CD8-positive, alpha-beta memory T cell (primary cell): ENCODE measurements around the gene CNPPD1. TPM values are rescaled to one million over a fixed set of nuclear protein-coding genes. Genes with fewer than 3 reads are reported as not detected.
A peak's percentile ranks its signal among the peaks of the same experiment; 100 is the strongest.
"Not testable (repeated sequence)": the region's sequence is repeated elsewhere in the genome, so short reads cannot be mapped to it uniquely, and the experiment has no call there.

Source experiments
- CTCF ChIA-PET: fragments of 350-600 bp; sonication (Branson Sonifier 250); formaldehyde crosslinking; loops from one replicate; lab custom pipeline; 2021; ENCODE audit warnings: antibody characterized with exemption; lab: Charles Lee
- POLR2A ChIA-PET: fragments of 350-600 bp; sonication (Branson Sonifier 250); formaldehyde crosslinking; loops from one replicate; lab custom pipeline; 2021; ENCODE audit warnings: antibody characterized with exemption; lab: Charles Lee
- DNase-seq, 5 donors: peaks; one replicate each; pipeline versions ENCODE4 v3.0.0 to v3.0.0-alpha.2; 2020 to 2022; ENCODE audit warnings: mixed read lengths in 1 of 5
- H3K27ac ChIP-seq: one replicate; pipeline ENCODE4 v1.7.0; 2013; ENCODE audit warnings: low read depth, mild to moderate bottlenecking, low read length, moderate library complexity
- H3K27me3 ChIP-seq: 2 replicates; pipeline ENCODE4 v1.7.0; 2013; ENCODE audit warnings: low read length, mild to moderate bottlenecking; ENCODE audit not compliant: insufficient read depth, poor library complexity, severe bottlenecking
- H3K36me3 ChIP-seq: 2 replicates; pipeline ENCODE4 v1.7.0; 2013; ENCODE audit warnings: mild to moderate bottlenecking, low read length, moderate library complexity; ENCODE audit not compliant: insufficient read depth
- H3K4me1 ChIP-seq: 2 replicates; pipeline ENCODE4 v1.7.0; 2013; ENCODE audit warnings: mild to moderate bottlenecking, low read length, moderate library complexity; ENCODE audit not compliant: insufficient read depth
- H3K4me3 ChIP-seq: 2 replicates; pipeline ENCODE4 v1.7.0; 2013; ENCODE audit warnings: mild to moderate bottlenecking, low read length
- H3K9me3 ChIP-seq: 2 replicates; pipeline ENCODE4 v1.7.0; 2013; ENCODE audit warnings: mild to moderate bottlenecking, low read length
- H3K27ac Mint-ChIP-seq, 8 donors: one replicate each; pipeline ENCODE4 v1.8.0; 2020 to 2021; ENCODE audit warnings: mixed read lengths in 8 of 8, mild to moderate bottlenecking in 6 of 8, inconsistent platforms in 3 of 8, moderate library complexity in 3 of 8
- H3K27me3 Mint-ChIP-seq, 2 donors: one replicate each; pipeline ENCODE4 v1.8.0; 2020 to 2021; ENCODE audit warnings: mixed read lengths in 2 of 2, mild to moderate bottlenecking in 1 of 2, moderate library complexity in 1 of 2
- H3K36me3 Mint-ChIP-seq, 3 donors: one replicate each; pipeline ENCODE4 v1.8.0; 2020 to 2021; ENCODE audit warnings: mixed read lengths in 3 of 3, inconsistent platforms in 1 of 3, mild to moderate bottlenecking in 1 of 3
- H3K4me1 Mint-ChIP-seq, 3 donors: one replicate each; pipeline ENCODE4 v1.8.0; 2020 to 2021; ENCODE audit warnings: mixed read lengths in 3 of 3, inconsistent platforms in 1 of 3, mild to moderate bottlenecking in 1 of 3
- H3K4me3 Mint-ChIP-seq, 7 donors: one replicate each; pipeline ENCODE4 v1.8.0; 2020 to 2021; ENCODE audit warnings: mixed read lengths in 7 of 7, mild to moderate bottlenecking in 6 of 7, moderate library complexity in 4 of 7, inconsistent platforms in 2 of 7
- H3K9me3 Mint-ChIP-seq, 5 donors: one replicate each; pipeline ENCODE4 v1.8.0; 2020 to 2022; ENCODE audit warnings: mixed read lengths in 5 of 5, mild to moderate bottlenecking in 3 of 5, moderate library complexity in 2 of 5, inconsistent platforms in 1 of 5
- polyA plus RNA-seq: library from polyadenylated mRNA; unstranded; fragments of 300-500 nt; fragmentation: Illumina TruSeq; gene quantifications from one replicate; pipeline ENCODE4 v1.2.3, GENCODE V29; 2021
- total RNA-seq, 2 experiments: library from RNA; stranded (reverse); gene quantifications; one replicate each; pipeline ENCODE4 v1.2.3, GENCODE V29; 2021

Gene CNPPD1
- total and polyA plus RNA-seq, 3 experiments from 2014 or later: 66.2 to 74.3 (median 67.0) TPM

DNA sequence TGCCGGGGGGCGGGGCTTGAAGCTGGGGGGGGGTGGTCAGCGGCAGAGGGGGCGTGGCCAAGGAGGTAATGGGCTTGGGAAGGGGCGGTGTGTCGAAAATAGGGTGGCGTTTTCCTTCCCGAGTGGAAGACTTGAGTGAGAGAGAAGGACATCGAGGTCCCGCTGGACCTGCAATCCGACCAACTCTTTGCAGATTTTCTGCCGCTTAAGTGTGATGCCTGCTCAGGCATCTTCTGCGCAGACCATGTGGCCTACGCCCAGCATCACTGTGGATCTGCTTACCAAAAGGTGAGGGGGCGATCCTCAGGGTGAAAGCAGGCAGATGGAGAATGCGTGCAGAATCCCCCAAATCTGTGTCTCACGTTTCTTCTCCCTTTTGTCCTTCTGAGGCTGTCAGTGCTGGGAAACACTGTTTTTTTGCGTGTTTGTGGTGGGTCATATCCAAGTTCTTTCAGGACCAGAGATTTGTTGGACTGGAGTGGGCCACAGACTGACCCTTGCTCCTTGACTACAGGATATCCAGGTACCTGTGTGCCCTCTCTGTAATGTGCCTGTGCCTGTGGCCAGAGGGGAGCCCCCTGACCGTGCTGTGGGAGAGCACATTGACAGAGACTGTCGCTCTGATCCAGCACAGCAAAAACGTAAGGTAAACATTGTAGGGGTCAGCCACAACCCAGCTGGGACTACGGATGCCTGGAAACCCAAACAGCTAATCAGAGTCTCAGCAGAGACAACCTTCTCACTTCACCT lies 30.6 kb upstream of the CNPPD1 start:
- Histone ChIP-seq H3K4me1 (peaks cover 29% of the 10 kb centered on the region), H3K9me3 (no peaks in the 10 kb centered on the region), H3K27ac (peak overlapping the region; percentile 85), H3K27me3 (no peaks in the 10 kb centered on the region), H3K4me3 (peak overlapping the region; percentile 81), H3K36me3 (peaks cover 20% of the 10 kb centered on the region)
- DNase-seq: no peak
- peak overlapping the region; percentile 88 to 97 (median 94) for H3K4me3 Mint-ChIP-seq
- H3K9me3 Mint-ChIP-seq: no peaks in the 10 kb centered on the region
- H3K4me1 Mint-ChIP-seq: peaks cover 32 to 53% (median 49%) of the 10 kb centered on the region in 3 donors
- H3K27me3 Mint-ChIP-seq: no peaks in the 10 kb centered on the region
- ChIA-PET CTCF (interaction anchor here (0.9 to 7.1 kb wide), 8 partner anchors 11 to 87 kb away, joined by 3 to 110 read pairs (median 9); partner anchors contain the start of genes CNPPD1, NHEJ1 and SLC23A3), POLR2A (interaction anchor here (0.8 to 3.9 kb wide), 12 partner anchors 23 to 315 kb away, joined by 3 to 88 read pairs (median 10); partner anchors contain the start of genes ANKZF1, ATG9A, CNPPD1 and DNAJB2)
- H3K27ac Mint-ChIP-seq: peak overlapping the region; percentile 74 to 97 (median 90)
- peaks cover 0 to 27% (median 1%) of the 10 kb centered on the region in 3 donors for H3K36me3 Mint-ChIP-seq

DNA sequence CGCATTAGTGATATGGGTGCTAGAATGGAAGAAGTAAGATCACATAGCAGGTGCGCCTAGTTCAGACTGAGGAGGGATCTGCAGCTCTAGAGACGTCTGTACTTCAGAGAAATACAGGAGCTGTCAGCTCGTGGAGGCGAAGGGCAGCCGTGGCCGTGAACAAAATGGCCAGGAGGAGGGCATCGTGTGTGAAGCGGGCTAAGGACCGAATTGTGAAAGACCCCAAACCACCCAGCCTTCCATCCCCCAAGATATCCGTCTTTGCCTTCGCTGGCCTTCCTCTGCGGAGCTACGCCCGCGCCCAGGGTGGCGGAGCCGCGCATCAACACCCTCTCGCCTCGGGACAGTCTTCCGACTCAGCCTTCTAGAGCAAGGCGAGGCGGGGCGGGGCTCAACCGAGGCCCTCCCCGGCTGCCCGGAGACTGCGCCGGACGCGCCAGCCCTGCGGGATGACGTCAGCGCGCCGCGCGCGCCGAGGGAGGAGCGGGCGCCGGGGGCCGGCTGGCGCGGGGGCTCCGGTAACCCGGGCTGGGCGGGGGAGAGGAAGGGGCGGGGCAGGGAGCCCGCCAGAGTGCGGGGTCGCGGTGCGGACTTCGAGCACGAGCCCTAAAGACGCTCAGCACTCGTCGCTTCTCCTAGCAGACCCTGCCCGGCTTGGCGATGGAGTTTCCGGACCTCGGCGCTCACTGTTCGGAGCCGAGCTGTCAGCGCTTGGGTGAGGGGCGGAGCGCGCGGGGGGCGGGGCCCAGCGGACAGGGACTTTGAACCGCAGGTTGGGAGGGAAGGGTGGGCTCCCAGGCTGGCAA lies 29.8 kb upstream of the CNPPD1 start, which contains the start of gene ZFAND2B:
TSS of gene ZFAND2B (plus strand) at position 455 of the 806 bp plus-strand sequence. CDS start at position 661, 206 bp downstream.
- POLR2A ChIA-PET: interaction anchor here (0.6 to 3.9 kb wide), 19 partner anchors 10 to 977 kb away, joined by 3 to 88 read pairs (median 5); partner anchors contain the start of genes ANKZF1, ATG9A, BCS1L and CNPPD1
- H3K4me1 ChIP-seq: peaks cover 29% of the 10 kb centered on the region

DNA sequence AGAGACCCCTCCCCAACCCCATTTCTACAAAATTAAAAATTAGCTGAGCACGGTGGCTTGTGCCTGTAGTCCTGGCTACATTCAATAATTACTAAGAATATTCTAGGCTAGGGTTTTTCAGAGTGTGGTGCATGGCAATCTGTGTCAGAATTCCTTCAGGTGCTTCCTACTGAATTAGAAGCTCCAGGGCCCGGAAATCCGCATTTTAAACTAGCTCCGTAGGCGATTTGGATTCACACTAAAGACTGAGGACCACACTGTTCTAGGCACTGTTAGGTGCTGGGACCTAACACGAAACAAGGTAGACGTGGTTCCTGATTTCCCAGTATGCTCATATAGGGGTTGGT lies 29.2 kb upstream of the CNPPD1 start:
- H3K4me3 ChIP-seq: peak overlapping the region; percentile 81
- POLR2A ChIA-PET: interaction anchor here (0.6 to 3.9 kb wide), 17 partner anchors 9 to 977 kb away, joined by 3 to 88 read pairs (median 5); partner anchors contain the start of genes ANKZF1, ATG9A, BCS1L and CNPPD1
- Mint-ChIP-seq H3K4me1 (peaks cover 26 to 48% (median 44%) of the 10 kb centered on the region in 3 donors), H3K36me3 (peaks cover 0 to 27% (median 0%) of the 10 kb centered on the region in 3 donors), H3K4me3 (peak overlapping the region; percentile 88 to 97 (median 94)), H3K27ac (peak overlapping the region; percentile 95 to 99 (median 96)), H3K27me3 (no peaks in the 10 kb centered on the region), H3K9me3 (peaks cover 0 to under 1% (median 0%) of the 10 kb centered on the region in 5 donors)
- H3K9me3 ChIP-seq: no peaks in the 10 kb centered on the region
- peaks cover 24% of the 10 kb centered on the region for H3K4me1 ChIP-seq
- peaks cover 20% of the 10 kb centered on the region for H3K36me3 ChIP-seq
- CTCF ChIA-PET: interaction anchor here (0.7 to 7.1 kb wide), 10 partner anchors 13 to 89 kb away, joined by 3 to 70 read pairs (median 6); partner anchors contain the start of genes CNPPD1, GLB1L, NHEJ1 and SLC23A3
- H3K27me3 ChIP-seq: no peaks in the 10 kb centered on the region
- DNase-seq: no peak
- H3K27ac ChIP-seq: peak overlapping the region; percentile 85

More for the DNA sequence above, 29.8 kb upstream of the CNPPD1 start, which contains the start of gene ZFAND2B:
- H3K27me3 ChIP-seq: no peaks in the 10 kb centered on the region
- Mint-ChIP-seq H3K4me1 (peaks cover 32 to 53% (median 48%) of the 10 kb centered on the region in 3 donors), H3K36me3 (peaks cover 0 to 27% (median 0%) of the 10 kb centered on the region in 3 donors), H3K27ac (peak within 1 kb of the TSS; percentile 95 to 99 (median 96)), H3K27me3 (no peaks in the 10 kb centered on the region), H3K9me3 (no peaks in the 10 kb centered on the region), H3K4me3 (peak within 1 kb of the TSS; percentile 88 to 97 (median 94))
- peak within 1 kb of the TSS; percentile 81 for H3K4me3 ChIP-seq
- peak; percentile 95 to 98 (median 96) for DNase-seq
- H3K9me3 ChIP-seq: no peaks in the 10 kb centered on the region
- peak within 1 kb of the TSS; percentile 85 for H3K27ac ChIP-seq
- CTCF ChIA-PET: interaction anchor here (0.7 to 7.1 kb wide), 13 partner anchors 11 to 88 kb away, joined by 3 to 70 read pairs (median 5); partner anchors contain the start of genes CNPPD1, GLB1L, NHEJ1 and SLC23A3
- peaks cover 20% of the 10 kb centered on the region for H3K36me3 ChIP-seq

DNA sequence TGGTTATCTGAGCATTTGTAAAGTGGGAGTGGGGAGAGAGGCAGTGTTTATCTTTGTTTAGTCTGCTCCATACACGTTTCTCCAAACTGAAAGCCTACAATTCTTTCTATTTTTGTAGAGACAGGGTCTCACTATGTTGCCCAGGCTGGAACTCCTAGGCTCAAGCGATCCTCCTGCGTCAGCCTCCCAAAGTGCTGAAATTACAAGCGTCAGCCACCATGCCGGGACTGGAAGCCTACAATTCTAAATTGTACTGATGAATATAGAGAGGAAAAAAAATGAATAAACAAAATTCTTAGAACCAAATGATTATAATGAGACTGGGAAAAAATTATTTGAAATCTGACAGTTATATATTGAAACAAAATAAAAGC lies 28.4 kb upstream of the CNPPD1 start:
- peak overlapping the region; percentile 34 to 99 (median 93) for H3K27ac Mint-ChIP-seq

GRCh38 chr2:219204425-219205164 lies 27.9 kb upstream of the CNPPD1 start:
- Mint-ChIP-seq H3K27ac (peak overlapping the region in 6 of 8 donors; percentile 11 to 96 (median 83)), H3K9me3 (peaks cover 0 to 5% (median 0%) of the 10 kb centered on the region in 5 donors), H3K36me3 (peaks cover 0 to 26% (median 0%) of the 10 kb centered on the region in 3 donors), H3K4me1 (peaks cover 30 to 46% (median 44%) of the 10 kb centered on the region in 3 donors), H3K4me3 (peak overlapping the region in 1 of 7 donors; percentile 37), H3K27me3 (no peaks in the 10 kb centered on the region)
- Histone ChIP-seq H3K27ac (no peak overlapping the region), H3K4me3 (no peak overlapping the region), H3K36me3 (peaks cover 20% of the 10 kb centered on the region), H3K27me3 (no peaks in the 10 kb centered on the region), H3K9me3 (no peaks in the 10 kb centered on the region), H3K4me1 (peaks cover 24% of the 10 kb centered on the region)
- ChIA-PET POLR2A (interaction anchor here (3.9 kb wide), 1 partner anchor 29 kb away, joined by 88 read pairs; the partner anchor contains the start of gene CNPPD1), CTCF (interaction anchor here (0.7 to 1.7 kb wide), 7 partner anchors 10 to 1016 kb away, joined by 3 to 4 read pairs (median 3); partner anchors contain the start of genes CNPPD1 and NHEJ1)
- no peak for DNase-seq

More for the DNA sequence above, 28.4 kb upstream of the CNPPD1 start:
- Histone ChIP-seq H3K36me3 (peaks cover 20% of the 10 kb centered on the region), H3K9me3 (no peaks in the 10 kb centered on the region), H3K27ac (no peak overlapping the region), H3K27me3 (no peaks in the 10 kb centered on the region), H3K4me3 (no peak overlapping the region), H3K4me1 (peaks cover 20% of the 10 kb centered on the region)
- Mint-ChIP-seq H3K9me3 (peaks cover 0 to 5% (median 0%) of the 10 kb centered on the region in 5 donors), H3K4me1 (peaks cover 31 to 49% (median 46%) of the 10 kb centered on the region in 3 donors), H3K4me3 (peak overlapping the region in 4 of 7 donors; percentile 31 to 53 (median 39)), H3K27me3 (no peaks in the 10 kb centered on the region), H3K36me3 (peaks cover 0 to 27% (median 0%) of the 10 kb centered on the region in 3 donors)
- ChIA-PET CTCF (interaction anchor here (0.7 to 4.0 kb wide), 6 partner anchors 9 to 90 kb away, joined by 3 to 14 read pairs (median 6); partner anchors contain the start of genes CNPPD1 and NHEJ1), POLR2A (interaction anchor here (2.1 to 3.9 kb wide), 3 partner anchors 25 to 49 kb away, joined by 16 to 88 read pairs (median 16); partner anchors contain the start of genes CNPPD1 and TUBA4A)
- no peak for DNase-seq

DNA sequence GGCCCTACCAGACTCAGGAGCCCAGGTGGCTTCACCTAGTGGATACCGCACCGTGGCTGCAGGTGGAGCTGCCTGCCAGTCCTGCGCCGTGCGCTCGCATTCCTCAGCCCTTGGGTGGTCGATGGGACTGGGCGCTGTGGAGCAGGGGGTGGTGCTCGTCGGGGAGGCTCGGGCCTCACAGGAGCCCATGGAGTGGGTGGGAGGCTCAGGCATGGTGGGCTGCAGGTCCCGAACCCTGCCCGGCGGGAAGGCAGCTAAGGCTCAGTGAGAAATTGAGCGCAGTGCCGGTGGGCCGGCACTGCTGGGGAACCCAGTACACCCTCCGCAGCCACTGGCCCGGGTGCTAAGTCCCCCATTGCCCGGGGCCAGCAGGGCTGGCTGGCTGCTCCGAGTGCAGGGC lies 24.6 kb upstream of the CNPPD1 start:
- not testable (repeated sequence) for H3K36me3 ChIP-seq
- H3K27ac Mint-ChIP-seq: peak overlapping the region in 2 of 8 donors; percentile 82 to 97

More for the DNA sequence above, 24.6 kb upstream of the CNPPD1 start:
- Mint-ChIP-seq H3K4me3 (peak overlapping the region in 1 of 7 donors; percentile 79), H3K4me1 (peaks cover 24 to 29% (median 24%) of the 10 kb centered on the region in 3 donors)
- POLR2A ChIA-PET: interaction anchor here (1.8 to 2.1 kb wide), 2 partner anchors 18 to 25 kb away, joined by 6 to 20 read pairs; partner anchors contain the start of gene CNPPD1
- H3K36me3 Mint-ChIP-seq, H3K27me3 ChIP-seq, H3K4me3 ChIP-seq, DNase-seq, H3K27ac ChIP-seq, H3K9me3 ChIP-seq, H3K9me3 Mint-ChIP-seq, H3K27me3 Mint-ChIP-seq: not testable (repeated sequence)
- CTCF ChIA-PET: interaction anchor here (0.8 to 4.4 kb wide), 11 partner anchors 10 to 93 kb away, joined by 3 to 17 read pairs (median 5); partner anchors contain the start of genes CNPPD1, GLB1L and STK16
- H3K4me1 ChIP-seq: peaks cover 14% of the 10 kb centered on the region
